GM12874 (cell line): Measurements from ENCODE around the gene MYO1E.

Source experiments
- TF ChIP-seq, protein P1 (sequence below): IDR thresholded peaks from 2 replicates; pipeline ENCODE4 v1.5.1; 2011; ENCODE audit warnings: low read depth, mild to moderate bottlenecking, control low read depth, low read length, moderate library complexity; ENCODE audit not compliant: insufficient read depth

Gene MYO1E

GRCh38 chr15:59260090-59260489, 112.6 kb downstream of the MYO1E start:
- TF ChIP-seq, protein P1, sequence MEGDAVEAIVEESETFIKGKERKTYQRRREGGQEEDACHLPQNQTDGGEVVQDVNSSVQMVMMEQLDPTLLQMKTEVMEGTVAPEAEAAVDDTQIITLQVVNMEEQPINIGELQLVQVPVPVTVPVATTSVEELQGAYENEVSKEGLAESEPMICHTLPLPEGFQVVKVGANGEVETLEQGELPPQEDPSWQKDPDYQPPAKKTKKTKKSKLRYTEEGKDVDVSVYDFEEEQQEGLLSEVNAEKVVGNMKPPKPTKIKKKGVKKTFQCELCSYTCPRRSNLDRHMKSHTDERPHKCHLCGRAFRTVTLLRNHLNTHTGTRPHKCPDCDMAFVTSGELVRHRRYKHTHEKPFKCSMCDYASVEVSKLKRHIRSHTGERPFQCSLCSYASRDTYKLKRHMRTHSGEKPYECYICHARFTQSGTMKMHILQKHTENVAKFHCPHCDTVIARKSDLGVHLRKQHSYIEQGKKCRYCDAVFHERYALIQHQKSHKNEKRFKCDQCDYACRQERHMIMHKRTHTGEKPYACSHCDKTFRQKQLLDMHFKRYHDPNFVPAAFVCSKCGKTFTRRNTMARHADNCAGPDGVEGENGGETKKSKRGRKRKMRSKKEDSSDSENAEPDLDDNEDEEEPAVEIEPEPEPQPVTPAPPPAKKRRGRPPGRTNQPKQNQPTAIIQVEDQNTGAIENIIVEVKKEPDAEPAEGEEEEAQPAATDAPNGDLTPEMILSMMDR = no peak

DNA sequence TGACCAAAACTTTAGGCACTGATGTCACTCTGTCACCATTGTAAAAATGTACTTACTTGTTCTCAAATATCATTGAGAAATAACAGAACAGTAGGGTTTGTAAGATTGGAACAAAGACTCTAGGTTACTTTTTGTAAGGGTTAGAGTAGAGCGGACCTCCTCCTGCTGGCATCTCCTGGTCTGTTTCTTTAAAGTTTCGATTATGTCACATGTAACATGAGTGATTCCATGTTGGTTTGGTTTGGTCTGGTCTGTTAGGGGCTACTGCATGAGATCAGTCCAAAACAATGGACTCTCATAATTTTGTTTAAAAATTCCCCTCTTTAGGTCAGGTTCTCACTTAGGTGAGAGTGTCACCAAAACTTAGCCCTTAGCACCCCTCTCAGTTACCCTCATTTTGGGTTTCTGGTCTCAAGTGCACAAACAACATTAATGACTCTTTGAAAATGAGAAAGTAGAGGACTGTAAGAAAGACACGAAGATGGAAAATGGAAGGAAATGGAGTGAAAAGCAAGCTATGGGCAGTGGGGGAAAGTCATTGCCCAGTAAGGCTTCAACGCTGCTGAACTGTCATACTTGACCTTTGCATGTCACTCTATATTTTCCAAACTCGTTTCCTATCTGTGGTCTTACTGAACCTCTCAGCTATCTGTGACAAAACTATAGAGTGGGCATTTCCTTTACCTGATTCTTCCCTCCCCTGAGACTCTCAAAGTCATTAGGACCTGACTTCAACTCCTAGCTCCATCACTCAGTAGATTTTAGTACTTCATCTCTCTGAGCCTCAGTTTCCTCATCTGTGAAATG, 113.3 kb downstream of the MYO1E start:
- TF ChIP-seq, protein P1 = no peak

DNA sequence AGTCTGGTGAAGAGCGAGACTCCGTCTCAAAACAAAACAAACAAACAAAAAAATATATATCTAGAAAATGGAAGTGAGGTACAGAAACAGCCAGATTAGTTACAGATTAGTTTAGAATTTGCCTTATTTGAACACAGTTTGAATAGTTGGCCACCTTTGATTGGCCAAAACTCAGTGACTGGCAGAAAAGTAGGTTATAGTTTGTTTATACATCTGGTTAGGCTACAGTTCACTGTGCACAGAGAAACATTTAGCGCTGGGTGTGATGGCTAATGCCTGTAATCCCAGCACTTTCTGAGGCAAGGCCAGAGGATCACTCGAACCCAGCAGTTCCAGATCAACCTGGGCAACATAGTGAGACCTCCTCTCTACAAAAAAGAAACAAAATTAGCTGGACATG, 114.4 kb downstream of the MYO1E start:
- TF ChIP-seq, protein P1 = no peak

DNA sequence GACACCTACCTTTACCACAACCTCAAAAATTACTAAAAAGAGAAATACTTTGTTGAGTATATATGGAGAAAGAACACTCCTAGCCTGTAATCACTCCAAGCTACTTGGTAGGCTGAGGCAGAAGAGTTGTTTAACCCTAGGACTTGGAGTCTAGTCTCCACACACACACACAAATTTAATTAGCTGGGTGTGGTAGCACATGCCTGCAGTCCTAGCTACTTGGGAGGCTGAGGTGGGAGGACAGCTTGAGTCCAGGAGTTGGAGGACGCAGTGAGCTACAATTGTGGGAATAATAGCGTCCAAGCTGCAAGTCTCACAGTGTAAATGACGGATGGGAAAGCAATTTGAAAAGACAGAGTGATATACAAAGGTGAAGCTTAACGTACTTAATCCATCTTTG, 115.5 kb downstream of the MYO1E start:
- TF ChIP-seq, protein P1 = no peak

GRCh38 chr15:59256482-59256881, 116.2 kb downstream of the MYO1E start:
- TF ChIP-seq, protein P1 = no peak

DNA sequence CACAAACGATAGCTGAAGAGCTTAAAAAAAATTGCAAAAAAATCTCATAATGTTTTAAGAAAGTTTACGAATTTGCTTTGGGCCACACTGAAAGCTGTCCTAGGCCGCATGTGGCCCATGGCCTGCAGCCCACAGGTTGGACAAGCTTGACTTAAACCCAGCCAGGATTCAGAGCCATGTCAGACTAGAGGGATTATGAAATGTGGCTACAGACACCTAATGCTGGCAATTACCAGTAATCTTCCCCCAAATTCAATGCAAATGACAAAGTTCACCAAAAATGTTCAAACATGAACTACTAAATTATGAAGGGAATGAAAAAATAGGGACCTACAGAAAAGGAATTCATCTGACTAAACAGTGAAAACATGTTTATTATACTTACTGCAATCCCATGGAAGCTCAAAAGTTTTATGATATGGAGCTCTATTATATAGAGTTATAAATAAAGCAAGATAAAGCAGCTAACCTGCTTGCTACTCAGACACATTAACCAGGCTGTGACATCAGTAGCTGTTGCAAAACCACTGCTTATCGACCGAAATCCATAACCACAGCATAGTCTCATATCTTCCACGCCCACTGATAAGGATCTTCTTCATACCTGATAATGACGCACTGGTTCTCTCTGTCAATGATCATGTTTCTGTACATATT, 116.9 kb downstream of the MYO1E start:
- TF ChIP-seq, protein P1 = no peak

GRCh38 chr15:59252137-59252536, 120.5 kb downstream of the MYO1E start:
- TF ChIP-seq, protein P1 = no peak
